Measurements from ENCODE around the gene BMP6. TPM values are rescaled to one million over a fixed set of nuclear protein-coding genes. Genes with fewer than 3 reads are reported as not detected.

BMP6 gene
- polyA plus RNA-seq, 2 of the 4 experiments (the other 2 are of a cell fraction) = 8.4 to 23.0 TPM

DNA sequence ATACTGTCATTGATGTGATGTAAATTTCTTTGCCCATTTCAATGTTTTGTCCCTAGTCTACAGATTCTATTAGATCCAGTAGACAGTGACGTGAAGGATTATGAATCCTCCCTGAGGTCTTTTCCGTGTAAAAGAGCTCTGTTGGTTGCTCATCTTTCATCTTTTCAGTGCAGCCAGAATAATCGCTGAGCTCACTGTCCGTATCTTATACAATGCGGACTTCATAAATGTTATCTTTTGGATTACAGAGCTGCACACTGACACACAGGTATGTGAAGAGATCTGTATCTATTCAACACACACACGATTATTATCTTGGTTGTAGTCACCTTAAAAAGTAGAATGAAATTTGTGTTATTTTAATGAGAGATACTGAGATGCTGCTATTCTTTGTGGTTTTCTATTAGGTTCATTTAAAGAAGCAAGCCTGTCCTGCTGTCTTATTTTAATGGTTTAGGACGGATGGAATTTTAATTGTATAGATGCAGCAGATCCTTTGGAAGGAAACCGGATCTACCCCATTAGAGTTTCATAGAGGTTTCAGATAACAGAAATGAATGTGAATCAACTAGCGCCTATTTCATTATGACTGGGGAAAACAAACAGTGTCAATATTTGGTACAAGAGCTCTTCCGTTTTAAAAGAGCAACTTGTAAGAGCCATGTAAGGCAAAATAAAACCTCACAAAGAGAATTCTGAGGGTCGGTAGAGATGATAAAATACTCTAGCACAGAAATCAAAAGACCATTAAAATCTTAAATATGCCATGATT lies 79.4 kb downstream of the BMP6 start:
- no peak overlapping the region for H3K4me3 ChIP-seq
- H3K4me1 ChIP-seq = no peaks in the 10 kb centered on the region
- no peak overlapping the region for H3K4me2 ChIP-seq
- 74% methylated on average over 11 of the region's 11 CpGs for WGBS (ENCODE audit: missing lambda C conversion rate)
- ChIA-PET CTCF (interaction anchor here (1.1 kb wide), 1 partner anchor 11 kb away, joined by 3 read pairs; no protein-coding TSS in a partner anchor), POLR2A (no interaction called here)
- no peak for TF ChIP-seq ZSCAN20 (CRISPR knock-in tag; IDR thresholded peaks at IDR 0.05)
- TF ChIP-seq NFE2L2 (conservative IDR thresholded peaks at IDR 0.05; ENCODE audit: low read length) = no peak
- no peak for TF ChIP-seq RAD21 (conservative IDR thresholded peaks at IDR 0.05 in 1 of 2, IDR thresholded peaks at IDR 0.05 in 1 of 2)
- TF ChIP-seq ESRRA (IDR thresholded peaks at IDR 0.05; ENCODE audit: borderline replicate concordance, low read length) = no peak
- TF ChIP-seq, protein P1, sequence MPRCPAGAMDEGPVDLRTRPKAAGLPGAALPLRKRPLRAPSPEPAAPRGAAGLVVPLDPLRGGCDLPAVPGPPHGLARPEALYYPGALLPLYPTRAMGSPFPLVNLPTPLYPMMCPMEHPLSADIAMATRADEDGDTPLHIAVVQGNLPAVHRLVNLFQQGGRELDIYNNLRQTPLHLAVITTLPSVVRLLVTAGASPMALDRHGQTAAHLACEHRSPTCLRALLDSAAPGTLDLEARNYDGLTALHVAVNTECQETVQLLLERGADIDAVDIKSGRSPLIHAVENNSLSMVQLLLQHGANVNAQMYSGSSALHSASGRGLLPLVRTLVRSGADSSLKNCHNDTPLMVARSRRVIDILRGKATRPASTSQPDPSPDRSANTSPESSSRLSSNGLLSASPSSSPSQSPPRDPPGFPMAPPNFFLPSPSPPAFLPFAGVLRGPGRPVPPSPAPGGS (IDR thresholded peaks at IDR 0.05) = no peak
- TF ChIP-seq HDAC2 (IDR thresholded peaks at IDR 0.05) = no peak
- no peak for TF ChIP-seq CBX8 (IDR thresholded peaks at IDR 0.05)
- TF ChIP-seq CEBPB (IDR thresholded peaks at IDR 0.05) = no peak
- TF ChIP-seq, protein P2, sequence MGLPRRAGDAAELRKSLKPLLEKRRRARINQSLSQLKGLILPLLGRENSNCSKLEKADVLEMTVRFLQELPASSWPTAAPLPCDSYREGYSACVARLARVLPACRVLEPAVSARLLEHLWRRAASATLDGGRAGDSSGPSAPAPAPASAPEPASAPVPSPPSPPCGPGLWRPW (IDR thresholded peaks at IDR 0.05) = no peak
- TF ChIP-seq CHD2 (IDR thresholded peaks at IDR 0.05; ENCODE audit: low read length, partially characterized antibody) = no peak
- TF ChIP-seq, protein P3, sequence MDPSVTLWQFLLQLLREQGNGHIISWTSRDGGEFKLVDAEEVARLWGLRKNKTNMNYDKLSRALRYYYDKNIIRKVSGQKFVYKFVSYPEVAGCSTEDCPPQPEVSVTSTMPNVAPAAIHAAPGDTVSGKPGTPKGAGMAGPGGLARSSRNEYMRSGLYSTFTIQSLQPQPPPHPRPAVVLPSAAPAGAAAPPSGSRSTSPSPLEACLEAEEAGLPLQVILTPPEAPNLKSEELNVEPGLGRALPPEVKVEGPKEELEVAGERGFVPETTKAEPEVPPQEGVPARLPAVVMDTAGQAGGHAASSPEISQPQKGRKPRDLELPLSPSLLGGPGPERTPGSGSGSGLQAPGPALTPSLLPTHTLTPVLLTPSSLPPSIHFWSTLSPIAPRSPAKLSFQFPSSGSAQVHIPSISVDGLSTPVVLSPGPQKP (IDR thresholded peaks at IDR 0.05; ENCODE audit: low read depth, low read length) = no peak
- FAIRE-seq = no peak
- ATAC-seq = no peak
- no peak for DNase-seq (ENCODE audit: low read depth in 1 of 2, low spot score in 1 of 2)
- no peak overlapping the region for H3K27ac ChIP-seq
- H3K9me3 ChIP-seq = no peaks in the 10 kb centered on the region

DNA sequence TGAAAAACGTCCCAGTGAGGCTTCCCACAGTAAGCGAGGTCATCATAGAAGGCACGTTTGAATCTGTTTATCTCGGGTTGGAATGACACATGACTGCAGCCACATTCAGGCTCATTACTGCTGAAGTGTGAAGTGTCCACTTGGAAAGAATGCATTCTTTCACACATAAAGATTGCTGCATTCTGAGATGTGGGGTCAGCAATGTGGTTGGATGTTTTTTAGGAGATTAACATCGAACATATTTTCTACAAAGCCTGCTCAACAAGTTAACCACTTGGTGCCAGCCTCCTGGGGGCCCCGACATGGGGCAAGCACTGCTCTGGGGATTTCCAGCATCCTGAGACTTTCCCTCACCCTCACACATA lies 79.9 kb downstream of the BMP6 start:
- H3K27ac ChIP-seq = no peak overlapping the region
- H3K4me1 ChIP-seq = no peaks in the 10 kb centered on the region
- DNase-seq (ENCODE audit: low read depth in 1 of 2, low spot score in 1 of 2) (no peak), ATAC-seq (no peak), FAIRE-seq (no peak)
- no peak overlapping the region for H3K4me2 ChIP-seq
- no peak overlapping the region for H3K4me3 ChIP-seq
- ChIA-PET CTCF (no interaction called here), POLR2A (no interaction called here)
- WGBS (ENCODE audit: missing lambda C conversion rate) = 37% methylated on average over 6 of the region's 6 CpGs
- no peaks in the 10 kb centered on the region for H3K9me3 ChIP-seq
- no peak for TF ChIP-seq MYC (IDR thresholded peaks at IDR 0.05; ENCODE audit: borderline replicate concordance, low read length)
- TF ChIP-seq, protein P4, sequence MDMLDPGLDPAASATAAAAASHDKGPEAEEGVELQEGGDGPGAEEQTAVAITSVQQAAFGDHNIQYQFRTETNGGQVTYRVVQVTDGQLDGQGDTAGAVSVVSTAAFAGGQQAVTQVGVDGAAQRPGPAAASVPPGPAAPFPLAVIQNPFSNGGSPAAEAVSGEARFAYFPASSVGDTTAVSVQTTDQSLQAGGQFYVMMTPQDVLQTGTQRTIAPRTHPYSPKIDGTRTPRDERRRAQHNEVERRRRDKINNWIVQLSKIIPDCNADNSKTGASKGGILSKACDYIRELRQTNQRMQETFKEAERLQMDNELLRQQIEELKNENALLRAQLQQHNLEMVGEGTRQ (IDR thresholded peaks at IDR 0.05) = no peak
- no peak for TF ChIP-seq NR3C1 (IDR thresholded peaks at IDR 0.05)
- TF ChIP-seq TFCP2L1 (CRISPR knock-in tag; IDR thresholded peaks at IDR 0.05) = no peak
- TF ChIP-seq, protein P5, sequence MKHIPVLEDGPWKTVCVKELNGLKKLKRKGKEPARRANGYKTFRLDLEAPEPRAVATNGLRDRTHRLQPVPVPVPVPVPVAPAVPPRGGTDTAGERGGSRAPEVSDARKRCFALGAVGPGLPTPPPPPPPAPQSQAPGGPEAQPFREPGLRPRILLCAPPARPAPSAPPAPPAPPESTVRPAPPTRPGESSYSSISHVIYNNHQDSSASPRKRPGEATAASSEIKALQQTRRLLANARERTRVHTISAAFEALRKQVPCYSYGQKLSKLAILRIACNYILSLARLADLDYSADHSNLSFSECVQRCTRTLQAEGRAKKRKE (CRISPR knock-in tag; IDR thresholded peaks at IDR 0.05; ENCODE audit: low read depth) = no peak
- TF ChIP-seq NPAS2 (CRISPR knock-in tag; IDR thresholded peaks at IDR 0.05; ENCODE audit: borderline replicate concordance) = no peak
- TF ChIP-seq SREBF2 (IDR thresholded peaks at IDR 0.05) = no peak
- no peak for TF ChIP-seq FOSL2 (IDR thresholded peaks at IDR 0.05)
- no peak for TF ChIP-seq FOSL2 (CRISPR knock-in tag; IDR thresholded peaks at IDR 0.05)
- no peak for TF ChIP-seq RARB (CRISPR knock-in tag; IDR thresholded peaks at IDR 0.05)
- TF ChIP-seq, protein P3 (IDR thresholded peaks at IDR 0.05; ENCODE audit: low read depth, low read length) = no peak
- no peak for TF ChIP-seq CEBPB (IDR thresholded peaks at IDR 0.05)
